Measurements from ENCODE around the gene GTPBP10. TPM values are rescaled to one million over a fixed set of nuclear protein-coding genes. Genes with fewer than 3 reads are reported as not detected.

The GTPBP10 gene
- total and polyA plus RNA-seq, 9 of the 15 experiments (the other 6 are each of a cell fraction or from before 2014, with no cell fraction given), result 34.6 to 89.8 (median 76.4) TPM

- no peak for FAIRE-seq
- intact Hi-C loops (cut with micrococcal nuclease), result loop anchor here (2.0 kb wide), 1 partner anchor 113 kb away; no protein-coding TSS in a partner anchor
- POLR2A ChIA-PET, result interaction anchor here (0.6 kb wide), 1 partner anchor 223 kb away, joined by 3 read pairs; no protein-coding TSS in a partner anchor
Measured at GRCh38 chr7:90313907-90314306, 32.6 kb upstream of the GTPBP10 start.

More at GRCh38 chr7:90313907-90314306, 32.6 kb upstream of the GTPBP10 start:
- no TSS peak for BruUV-seq (replicated peaks)
- no peaks in the 10 kb centered on the region for H3K79me2 ChIP-seq (ENCODE audit: control insufficient read depth, insufficient read depth, low read length)
- in situ Hi-C loops (cut with MboI), result no loop called here
- no peak for DNase-seq (ENCODE audit: extremely low read depth in 1 of 4, low spot score in 3 of 4)
- H2AFZ ChIP-seq (ENCODE audit: low read depth, low read length), result no peak overlapping the region
- H4K20me1 ChIP-seq (replicated peaks; ENCODE audit: control insufficient read depth, insufficient read depth, low read length), result no peaks in the 10 kb centered on the region
- 3% methylated on average over 4 of the region's 4 CpGs for WGBS (ENCODE audit: insufficient coverage, low coverage, missing lambda C conversion rate)
- no peaks in the 10 kb centered on the region for H3K9me1 ChIP-seq (ENCODE audit: control insufficient read depth, insufficient read depth, low read length)
- H3K4me2 ChIP-seq (ENCODE audit: insufficient read depth, low read length), result no peak overlapping the region
- H3K4me1 ChIP-seq (replicated peaks in 1 of 2; ENCODE audit: control insufficient read depth in 2 of 2, insufficient read depth in 2 of 2, low read length in 2 of 2), result no peaks in the 10 kb centered on the region
- no peak overlapping the region for H3K4me3 ChIP-seq
- no peaks in the 10 kb centered on the region; a peak in 1 of 5 replicates for H3K27me3 ChIP-seq (ENCODE audit: control insufficient read depth in 2 of 2, insufficient read depth in 2 of 2, low read length in 2 of 2)
- no peaks in the 10 kb centered on the region for H3K36me3 ChIP-seq (ENCODE audit: control insufficient read depth, insufficient read depth, low read length)
- H3K9me3 ChIP-seq (replicated peaks; ENCODE audit: control insufficient read depth, insufficient read depth, low read depth, low read length), result no peaks in the 10 kb centered on the region
- TF ChIP-seq ZNF316 (IDR thresholded peaks at IDR 0.05) (peak; percentile 63), ZNF445 (CRISPR knock-in tag; IDR thresholded peaks at IDR 0.05; ENCODE audit: low read depth) (no peak), ARID3B (CRISPR knock-in tag; IDR thresholded peaks at IDR 0.05; ENCODE audit: borderline replicate concordance) (no peak), NR2C2 (CRISPR knock-in tag; IDR thresholded peaks at IDR 0.05) (no peak), NR2C2 (tag; IDR thresholded peaks at IDR 0.05) (no peak), MAFK (IDR thresholded peaks at IDR 0.05; ENCODE audit: low read length) (0 out of 2 replicates have a peak, but pooled peaks have one; percentile 12), MAFG (tag; conservative IDR thresholded peaks at IDR 0.05) (peak; percentile 30; the same call in 1 of the 2 replicates), MAFF (IDR thresholded peaks at IDR 0.05; ENCODE audit: low read length) (peak; percentile 43; the same call in 1 of the 2 replicates), PRMT5 (CRISPR knock-in tag; IDR thresholded peaks at IDR 0.05) (no peak), NFE2 (IDR thresholded peaks at IDR 0.05; ENCODE audit: low read depth) (no peak)
- H3K9ac ChIP-seq (ENCODE audit: insufficient read depth in 1 of 2, low read depth in 2 of 2, low read length in 2 of 2), result no peak overlapping the region
- ATAC-seq, result no peak
- CTCF ChIA-PET (ENCODE audit: low intra/inter-chr PET ratio), result no interaction called here
- H3K27ac ChIP-seq (ENCODE audit: extremely low read depth, low read depth, low read length), result no peak overlapping the region
